ENCODE data around the gene NUAK2. TPM values are rescaled to one million over a fixed set of nuclear protein-coding genes. Genes with fewer than 3 reads are reported as not detected.

The NUAK2 gene
- total and polyA plus RNA-seq, 4 donors, result 1.3 to 2.4 (median 2.1) TPM

DNA sequence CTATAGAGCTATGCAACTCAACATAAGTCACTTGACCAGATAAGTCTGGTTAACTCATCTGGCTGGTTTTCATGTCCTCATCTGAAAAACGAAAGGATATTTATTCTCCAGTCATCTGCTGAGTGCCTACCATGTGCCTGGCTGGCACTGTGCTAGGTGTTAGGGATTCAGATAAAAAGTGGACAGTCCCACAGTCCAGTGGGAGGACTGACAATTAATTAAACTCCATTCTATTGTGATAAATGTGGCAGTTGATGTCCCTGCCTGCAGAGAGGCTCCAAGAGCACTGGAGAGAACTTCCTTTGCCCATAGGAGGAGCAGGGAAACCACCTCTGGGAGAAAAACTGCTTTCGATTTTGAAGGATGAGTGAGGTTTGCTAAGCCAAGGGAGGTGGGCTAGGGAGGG is 5.4 kb downstream of the NUAK2 start:
- no peaks in the 10 kb centered on the region for H3K9me3 ChIP-seq (ENCODE audit: control insufficient read depth in 4 of 4, low read length in 3 of 4)
- H3K27me3 ChIP-seq (ENCODE audit: control insufficient read depth in 4 of 4, insufficient read depth in 4 of 4, low read length in 3 of 4), result no peaks in the 10 kb centered on the region
- WGBS, result 32% methylated on average over 2 of the region's 2 CpGs
- H3K4me1 ChIP-seq (ENCODE audit: control insufficient read depth in 4 of 4, insufficient read depth in 4 of 4, low read length in 3 of 4), result peaks cover 20 to 56% (median 45%) of the 10 kb centered on the region in 4 donors
- H3K36me3 ChIP-seq (ENCODE audit: control insufficient read depth in 4 of 4, insufficient read depth in 3 of 4, low read depth in 1 of 4, low read length in 3 of 4), result peaks cover 0 to 2% (median under 1%) of the 10 kb centered on the region in 4 donors
- DNase-seq (ENCODE audit: low spot score), result no peak
- no peak overlapping the region for H3K27ac ChIP-seq (ENCODE audit: low read depth in 1 of 2, low read length in 2 of 2)
- no peak overlapping the region for H3K9ac ChIP-seq (ENCODE audit: low read depth in 1 of 2, low read length in 2 of 2)
- TF ChIP-seq, protein P1, sequence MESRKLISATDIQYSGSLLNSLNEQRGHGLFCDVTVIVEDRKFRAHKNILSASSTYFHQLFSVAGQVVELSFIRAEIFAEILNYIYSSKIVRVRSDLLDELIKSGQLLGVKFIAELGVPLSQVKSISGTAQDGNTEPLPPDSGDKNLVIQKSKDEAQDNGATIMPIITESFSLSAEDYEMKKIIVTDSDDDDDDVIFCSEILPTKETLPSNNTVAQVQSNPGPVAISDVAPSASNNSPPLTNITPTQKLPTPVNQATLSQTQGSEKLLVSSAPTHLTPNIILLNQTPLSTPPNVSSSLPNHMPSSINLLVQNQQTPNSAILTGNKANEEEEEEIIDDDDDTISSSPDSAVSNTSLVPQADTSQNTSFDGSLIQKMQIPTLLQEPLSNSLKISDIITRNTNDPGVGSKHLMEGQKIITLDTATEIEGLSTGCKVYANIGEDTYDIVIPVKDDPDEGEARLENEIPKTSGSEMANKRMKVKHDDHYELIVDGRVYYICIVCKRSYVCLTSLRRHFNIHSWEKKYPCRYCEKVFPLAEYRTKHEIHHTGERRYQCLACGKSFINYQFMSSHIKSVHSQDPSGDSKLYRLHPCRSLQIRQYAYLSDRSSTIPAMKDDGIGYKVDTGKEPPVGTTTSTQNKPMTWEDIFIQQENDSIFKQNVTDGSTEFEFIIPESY (IDR thresholded peaks at IDR 0.05), result no peak
- no peak for TF ChIP-seq HNF4G (IDR thresholded peaks at IDR 0.05)
- TF ChIP-seq JUND (IDR thresholded peaks at IDR 0.05), result no peak
- no peak for TF ChIP-seq RXRA (IDR thresholded peaks at IDR 0.05)
- TF ChIP-seq, protein P2, sequence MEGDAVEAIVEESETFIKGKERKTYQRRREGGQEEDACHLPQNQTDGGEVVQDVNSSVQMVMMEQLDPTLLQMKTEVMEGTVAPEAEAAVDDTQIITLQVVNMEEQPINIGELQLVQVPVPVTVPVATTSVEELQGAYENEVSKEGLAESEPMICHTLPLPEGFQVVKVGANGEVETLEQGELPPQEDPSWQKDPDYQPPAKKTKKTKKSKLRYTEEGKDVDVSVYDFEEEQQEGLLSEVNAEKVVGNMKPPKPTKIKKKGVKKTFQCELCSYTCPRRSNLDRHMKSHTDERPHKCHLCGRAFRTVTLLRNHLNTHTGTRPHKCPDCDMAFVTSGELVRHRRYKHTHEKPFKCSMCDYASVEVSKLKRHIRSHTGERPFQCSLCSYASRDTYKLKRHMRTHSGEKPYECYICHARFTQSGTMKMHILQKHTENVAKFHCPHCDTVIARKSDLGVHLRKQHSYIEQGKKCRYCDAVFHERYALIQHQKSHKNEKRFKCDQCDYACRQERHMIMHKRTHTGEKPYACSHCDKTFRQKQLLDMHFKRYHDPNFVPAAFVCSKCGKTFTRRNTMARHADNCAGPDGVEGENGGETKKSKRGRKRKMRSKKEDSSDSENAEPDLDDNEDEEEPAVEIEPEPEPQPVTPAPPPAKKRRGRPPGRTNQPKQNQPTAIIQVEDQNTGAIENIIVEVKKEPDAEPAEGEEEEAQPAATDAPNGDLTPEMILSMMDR (IDR thresholded peaks at IDR 0.05; ENCODE audit: low read depth, low read length, missing input control), result no peak
- TF ChIP-seq TAF1 (conservative IDR thresholded peaks at IDR 0.05), result no peak
- TF ChIP-seq, protein P3, sequence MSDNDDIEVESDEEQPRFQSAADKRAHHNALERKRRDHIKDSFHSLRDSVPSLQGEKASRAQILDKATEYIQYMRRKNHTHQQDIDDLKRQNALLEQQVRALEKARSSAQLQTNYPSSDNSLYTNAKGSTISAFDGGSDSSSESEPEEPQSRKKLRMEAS (IDR thresholded peaks at IDR 0.05), result no peak
- no peak for TF ChIP-seq FOXA2 (IDR thresholded peaks at IDR 0.05)
- TF ChIP-seq RAD21 (IDR thresholded peaks at IDR 0.05), result no peak
- TF ChIP-seq SP1 (IDR thresholded peaks at IDR 0.05), result no peak
- TF ChIP-seq NR2F2 (IDR thresholded peaks at IDR 0.05), result no peak
- TF ChIP-seq EGR1 (IDR thresholded peaks at IDR 0.05; ENCODE audit: low read depth in 2 of 2), result no peak
- TF ChIP-seq YY1 (IDR thresholded peaks at IDR 0.05), result no peak
- no peak for TF ChIP-seq GABPA (IDR thresholded peaks at IDR 0.05 in 1 of 2, conservative IDR thresholded peaks at IDR 0.05 in 1 of 2)
- TF ChIP-seq HNF4A (conservative IDR thresholded peaks at IDR 0.05), result no peak
- TF ChIP-seq FOXA1 (IDR thresholded peaks at IDR 0.05), result no peak
- TF ChIP-seq, protein P4, sequence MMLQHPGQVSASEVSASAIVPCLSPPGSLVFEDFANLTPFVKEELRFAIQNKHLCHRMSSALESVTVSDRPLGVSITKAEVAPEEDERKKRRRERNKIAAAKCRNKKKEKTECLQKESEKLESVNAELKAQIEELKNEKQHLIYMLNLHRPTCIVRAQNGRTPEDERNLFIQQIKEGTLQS (IDR thresholded peaks at IDR 0.05), result no peak
- H3K4me3 ChIP-seq (ENCODE audit: low read depth in 1 of 3, low read length in 3 of 3), result no peak overlapping the region

DNA sequence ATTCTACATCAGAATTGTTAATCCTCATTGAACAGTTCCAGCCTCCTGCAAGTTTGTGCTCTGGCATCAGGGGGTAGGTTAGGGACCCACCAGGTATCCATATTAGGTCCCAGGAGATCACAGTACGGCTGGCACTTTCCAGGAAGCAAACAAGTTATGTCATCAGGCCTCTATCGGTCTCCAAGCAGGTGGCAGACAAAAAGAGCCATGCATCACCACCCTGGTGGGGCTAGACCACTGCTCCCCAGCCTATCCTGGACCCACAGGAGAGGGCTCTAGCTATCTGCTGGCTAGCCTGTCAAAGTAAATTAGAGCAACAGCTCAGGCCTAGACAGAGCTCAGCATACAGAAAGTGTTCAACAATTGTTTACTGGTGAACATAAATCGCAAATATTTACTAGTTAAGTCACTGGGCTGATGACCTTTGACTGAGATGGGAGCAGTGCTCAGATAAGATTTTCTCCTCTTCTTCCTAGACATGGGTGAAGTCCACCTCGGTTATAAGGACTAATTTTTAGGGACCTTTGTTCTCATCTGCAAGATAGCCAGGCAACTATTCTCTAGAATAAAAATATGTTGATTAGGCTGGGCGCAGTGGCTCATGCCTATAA is 6.4 kb downstream of the NUAK2 start:
- TF ChIP-seq SP1 (IDR thresholded peaks at IDR 0.05) (no peak), FOXA1 (IDR thresholded peaks at IDR 0.05) (no peak), EGR1 (IDR thresholded peaks at IDR 0.05; ENCODE audit: low read depth in 2 of 2) (no peak), HNF4G (IDR thresholded peaks at IDR 0.05) (no peak), NR2F2 (IDR thresholded peaks at IDR 0.05) (no peak), YY1 (IDR thresholded peaks at IDR 0.05) (no peak)
- Histone ChIP-seq H3K9ac (ENCODE audit: low read depth in 1 of 2, low read length in 2 of 2) (no peak overlapping the region), H3K9me3 (ENCODE audit: control insufficient read depth in 4 of 4, low read length in 3 of 4) (no peaks in the 10 kb centered on the region), H3K4me1 (ENCODE audit: control insufficient read depth in 4 of 4, insufficient read depth in 4 of 4, low read length in 3 of 4) (peaks cover 20 to 49% (median 41%) of the 10 kb centered on the region in 4 donors), H3K27ac (ENCODE audit: low read depth in 1 of 2, low read length in 2 of 2) (no peak overlapping the region), H3K4me3 (ENCODE audit: low read depth in 1 of 3, low read length in 3 of 3) (no peak overlapping the region), H3K36me3 (ENCODE audit: control insufficient read depth in 4 of 4, insufficient read depth in 3 of 4, low read depth in 1 of 4, low read length in 3 of 4) (peaks cover 0 to 9% (median 3%) of the 10 kb centered on the region in 4 donors), H3K27me3 (ENCODE audit: control insufficient read depth in 4 of 4, insufficient read depth in 4 of 4, low read length in 3 of 4) (no peaks in the 10 kb centered on the region)
- WGBS, result 61% methylated on average over 5 of the region's 5 CpGs
- no peak for DNase-seq (ENCODE audit: low spot score)
